PC-3 (cell line): ENCODE data around the gene GLCE.

ENCODE experiments used
- CTCF ChIP-seq: fragments of 300-600 bp; sonication (generic); conservative IDR thresholded peaks from 2 replicates; pipeline ENCODE4 v1.5.1; 2017; ENCODE audit warnings: antibody characterized with exemption, low read depth, mild to moderate bottlenecking, low read length
- EZH2 ChIP-seq: fragments of 300-600 bp; sonication (generic); IDR thresholded peaks from one replicate; pipeline ENCODE4 v1.6.1; 2017; ENCODE audit warnings: antibody characterized with exemption, mild to moderate bottlenecking, low read length; ENCODE audit not compliant: unreplicated experiment
- EZH2phosphoT487 ChIP-seq: fragments of 300-600 bp; sonication (generic); IDR thresholded peaks from 2 replicates; pipeline ENCODE4 v1.6.1; 2018; ENCODE audit warnings: mild to moderate bottlenecking, antibody characterized with exemption, low read length, borderline replicate concordance

GRCh38 chr15:69305933-69306568, 145.6 kb downstream of the GLCE start:
- TF ChIP-seq CTCF (no peak), EZH2 (no peak), EZH2phosphoT487 (no peak)
